ENCODE results near the gene SLC25A36. TPM values are rescaled to one million over a fixed set of nuclear protein-coding genes. Genes with fewer than 3 reads are reported as not detected.
"Not testable (repeated sequence)": the region's sequence is repeated elsewhere in the genome, so short reads cannot be mapped to it uniquely, and the experiment has no call there.

The SLC25A36 gene
- total and polyA plus RNA-seq, 7 donors: 10.4 to 52.3 (median 23.9) TPM

GRCh38 chr3:141011232-141011996 is 69.8 kb downstream of the SLC25A36 start:
- no peak overlapping the region for H3K4me3 ChIP-seq

GRCh38 chr3:141011997-141012262 is 70.3 kb downstream of the SLC25A36 start:
- intact Hi-C loops (cut with DNase I): loop anchor here (1.0 to 5.0 kb wide), 3 partner anchors 93 to 180 kb away; no protein-coding TSS in a partner anchor
- Histone ChIP-seq H3K4me1 (peaks cover 6% of the 10 kb centered on the region), H3K27me3 (ENCODE audit: insufficient read depth in 3 of 3, low read length in 2 of 3) (no peaks in the 10 kb centered on the region), H3K27ac (no peak overlapping the region), H3K36me3 (ENCODE audit: insufficient read depth in 1 of 2, low read depth in 1 of 2) (no peaks in the 10 kb centered on the region), H3K4me3 (no peak overlapping the region), H3K9me3 (no peaks in the 10 kb centered on the region)
- no peak for DNase-seq
- WGBS, 3 donors: 40 to 51% (median 40%) methylated on average over 4 of the region's 4 CpGs
- ATAC-seq: no peak
- no peak for TF ChIP-seq CTCF (IDR thresholded peaks at IDR 0.05)

More at GRCh38 chr3:141011232-141011996, 69.8 kb downstream of the SLC25A36 start:
- WGBS, 3 donors: 16 to 17% (median 17%) methylated on average over 13 of the region's 13 CpGs
- intact Hi-C loops (cut with DNase I): loop anchor here (1.0 to 5.0 kb wide), 2 partner anchors 96 to 181 kb away; no protein-coding TSS in a partner anchor
- Histone ChIP-seq H3K4me1 (peaks cover 6% of the 10 kb centered on the region), H3K27ac (no peak overlapping the region), H3K27me3 (ENCODE audit: insufficient read depth in 3 of 3, low read length in 2 of 3) (no peaks in the 10 kb centered on the region), H3K9me3 (no peaks in the 10 kb centered on the region), H3K36me3 (ENCODE audit: insufficient read depth in 1 of 2, low read depth in 1 of 2) (no peaks in the 10 kb centered on the region)
- TF ChIP-seq CTCF (IDR thresholded peaks at IDR 0.05): peak; percentile 73
- ATAC-seq (peak; percentile 77 to 89 (median 87)), DNase-seq (peak; percentile 82 to 90)

GRCh38 chr3:141012571-141012970 is 70.9 kb downstream of the SLC25A36 start:
- WGBS, 3 donors: 85 to 97% (median 88%) methylated on average over 2 of the region's 2 CpGs
- no peak overlapping the region for H3K4me3 ChIP-seq
- H3K27ac ChIP-seq: no peak overlapping the region
- H3K9me3 ChIP-seq: no peaks in the 10 kb centered on the region
- no peak for TF ChIP-seq CTCF (IDR thresholded peaks at IDR 0.05)
- intact Hi-C loops (cut with DNase I): loop anchor here (2.0 to 5.0 kb wide), 2 partner anchors 92 to 95 kb away; no protein-coding TSS in a partner anchor
- ATAC-seq (no peak), DNase-seq (no peak)
- no peaks in the 10 kb centered on the region for H3K36me3 ChIP-seq (ENCODE audit: insufficient read depth in 1 of 2, low read depth in 1 of 2)
- H3K4me1 ChIP-seq: peaks cover 6% of the 10 kb centered on the region
- H3K27me3 ChIP-seq (ENCODE audit: insufficient read depth in 3 of 3, low read length in 2 of 3): no peaks in the 10 kb centered on the region

GRCh38 chr3:141015481-141015880 is 73.8 kb downstream of the SLC25A36 start:
- Histone ChIP-seq H3K27ac (no peak overlapping the region), H3K4me1 (peaks cover 6% of the 10 kb centered on the region), H3K4me3 (no peak overlapping the region), H3K9me3 (no peaks in the 10 kb centered on the region), H3K27me3 (ENCODE audit: insufficient read depth in 3 of 3, low read length in 2 of 3) (no peaks in the 10 kb centered on the region), H3K36me3 (ENCODE audit: insufficient read depth in 1 of 2, low read depth in 1 of 2) (no peaks in the 10 kb centered on the region)
- ATAC-seq: no peak
- no peak for DNase-seq
- 93 to 94% (median 94%) methylated on average over 3 of the region's 3 CpGs for WGBS, 3 donors
- intact Hi-C loops (cut with DNase I): loop anchor here in 1 of 2 donors (5.0 kb wide), 1 partner anchor 37 kb away; the partner anchor contains the start of gene SPSB4
- TF ChIP-seq CTCF (IDR thresholded peaks at IDR 0.05): no peak

GRCh38 chr3:141017366-141018322 is 76.0 kb downstream of the SLC25A36 start:
- H3K4me1 ChIP-seq; ATAC-seq; H3K27ac ChIP-seq; H3K36me3 ChIP-seq (ENCODE audit: insufficient read depth in 1 of 2, low read depth in 1 of 2); H3K9me3 ChIP-seq; H3K4me3 ChIP-seq; H3K27me3 ChIP-seq (ENCODE audit: insufficient read depth in 3 of 3, low read length in 2 of 3); DNase-seq: not testable (repeated sequence)
- WGBS, 3 donors: 79 to 85% (median 81%) methylated on average over 23 of the region's 23 CpGs
- intact Hi-C loops (cut with DNase I): loop anchor here in 1 of 2 donors (5.0 kb wide), 1 partner anchor 35 kb away; the partner anchor contains the start of gene SPSB4

Data from psoas muscle (tissue), 8 donors.